ENCODE data around the gene CCAR1.

- no peak for TF ChIP-seq POLR2AphosphoS2 (conservative IDR thresholded peaks at IDR 0.05; ENCODE audit: low read length)
- no peak for TF ChIP-seq EP300 (IDR thresholded peaks at IDR 0.05)
- TF ChIP-seq NPAS2 (CRISPR knock-in tag; IDR thresholded peaks at IDR 0.05; ENCODE audit: borderline replicate concordance): no peak
Measured at GRCh38 chr10:68813559-68813958, 92.5 kb downstream of the CCAR1 start.

All from A549 (cell line).